ENCODE measurements around the gene FUT1.
"Not testable (repeated sequence)": the region's sequence is repeated elsewhere in the genome, so short reads cannot be mapped to it uniquely, and the experiment has no call there.

The FUT1 gene

DNA sequence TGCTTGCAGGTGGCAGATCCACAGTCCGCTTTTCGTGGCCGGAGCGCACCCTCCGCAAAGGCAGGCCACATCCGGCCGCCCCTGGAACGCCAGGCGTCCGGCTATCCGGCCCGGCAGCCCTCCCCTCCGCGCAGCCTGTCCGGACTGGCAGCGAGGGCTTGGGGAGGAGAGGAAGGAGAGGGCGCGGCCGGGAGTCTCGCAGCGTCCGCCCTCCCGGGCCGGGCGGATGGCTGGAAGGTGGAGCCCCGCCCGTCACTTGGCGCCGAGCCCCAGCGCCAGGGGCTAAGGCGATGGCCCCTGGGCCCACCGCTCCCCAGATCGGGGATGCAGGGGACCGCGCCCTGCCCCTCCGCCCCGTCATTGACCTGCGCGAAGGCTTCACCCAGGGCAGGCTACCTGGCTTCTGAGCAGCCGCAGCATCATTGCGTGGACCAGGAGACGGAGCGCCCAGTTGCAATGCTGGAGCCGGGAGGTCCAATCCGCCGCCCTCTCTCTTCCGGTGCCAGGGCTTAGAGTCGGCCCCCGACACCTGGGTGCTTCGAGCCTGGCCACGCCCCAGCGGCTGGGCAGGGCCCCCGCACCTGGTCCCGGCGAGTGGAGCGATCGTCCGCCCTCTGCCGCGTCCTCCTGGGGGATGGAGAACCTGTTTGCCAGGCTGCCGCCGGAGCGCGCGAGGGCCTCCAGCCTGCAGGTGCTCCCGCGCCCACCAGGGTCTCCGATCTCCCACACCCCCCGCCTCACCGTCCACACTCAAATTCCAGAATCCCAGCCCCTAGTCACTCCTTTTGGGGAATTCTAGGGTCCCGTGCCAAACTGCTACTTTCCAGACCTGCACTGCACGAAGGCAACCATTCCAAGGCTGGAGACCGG, at the start of gene FUT1:
FUT1 (minus strand) TSS at position 146 of the 870 bp plus-strand sequence. CDS start 1,360 bp downstream, outside the sequence.
- no peak for DNase-seq (ENCODE audit: low spot score)

DNA sequence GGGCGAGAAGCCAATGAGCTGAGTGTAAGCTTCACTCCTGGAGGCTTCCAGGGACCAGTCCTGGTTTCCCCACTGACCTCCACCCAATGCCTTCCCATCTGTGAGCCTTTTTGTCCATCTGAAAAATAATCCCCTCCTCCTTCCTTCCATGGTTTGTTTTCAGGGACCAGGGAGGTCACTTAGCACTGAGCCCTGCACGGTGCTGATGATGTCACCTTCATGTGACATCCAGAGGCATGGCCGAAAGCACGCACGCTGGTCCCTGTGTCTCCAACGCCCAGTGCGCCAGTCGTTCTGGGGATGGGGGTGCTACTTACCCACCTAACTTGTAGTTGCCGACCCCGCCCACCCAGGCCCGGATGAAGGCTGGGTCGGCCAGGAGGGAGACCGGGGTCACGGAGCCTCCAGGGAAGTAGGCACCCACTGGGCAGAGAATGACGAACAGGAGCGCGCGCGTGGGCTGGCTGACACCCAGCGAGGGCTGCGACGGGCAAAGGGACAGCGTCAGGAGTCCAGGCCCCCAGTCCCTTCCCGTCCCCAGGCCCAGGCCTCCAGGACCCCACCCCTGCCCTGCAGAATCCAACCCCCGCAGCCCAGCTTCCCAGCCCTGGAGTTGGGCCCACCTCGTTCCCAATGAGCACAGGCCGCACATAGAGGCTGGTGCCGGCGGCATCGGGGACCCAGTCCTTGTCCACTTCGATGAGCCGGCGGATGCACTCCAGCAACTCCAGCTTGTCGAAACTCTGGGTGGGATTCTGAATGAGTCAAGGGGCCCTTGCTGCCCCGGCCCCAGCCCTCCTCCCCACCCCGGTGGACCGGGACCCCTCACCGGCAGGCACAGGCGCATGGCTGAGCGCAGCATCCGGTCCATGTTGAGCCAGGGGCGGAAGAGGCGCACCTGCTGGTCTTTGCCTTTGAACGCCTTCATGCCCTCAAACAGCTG, 47.2 kb upstream of the FUT1 start:
- DNase-seq (ENCODE audit: low spot score): no peak

DNA sequence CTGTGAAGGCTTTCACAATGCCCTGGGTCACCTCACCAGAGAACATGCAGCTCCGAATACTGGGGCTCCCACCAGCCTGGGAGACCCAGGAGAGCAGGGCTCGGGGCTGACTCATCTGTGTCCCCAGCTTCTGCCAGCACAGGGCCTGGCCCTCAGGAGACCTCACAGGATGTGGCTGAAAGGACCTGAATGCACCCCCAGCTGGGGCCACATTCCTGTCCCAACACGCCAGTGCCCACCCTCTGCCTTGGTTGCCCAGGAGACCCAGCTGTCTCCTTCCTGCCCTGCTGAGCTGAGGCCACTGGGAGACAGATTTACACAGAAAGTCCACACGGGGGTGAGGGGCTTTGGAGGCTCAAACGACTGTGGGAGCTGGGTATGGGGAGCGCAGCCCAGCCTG, 46.5 kb upstream of the FUT1 start:
- no peak for DNase-seq (ENCODE audit: low spot score)

- no peak for DNase-seq (ENCODE audit: low spot score)
Observed at GRCh38 chr19:48797103-48797502, 44.7 kb upstream of the FUT1 start.

- DNase-seq (ENCODE audit: low spot score): no peak
Observed at GRCh38 chr19:48796298-48797083, 44.0 kb upstream of the FUT1 start.

DNA sequence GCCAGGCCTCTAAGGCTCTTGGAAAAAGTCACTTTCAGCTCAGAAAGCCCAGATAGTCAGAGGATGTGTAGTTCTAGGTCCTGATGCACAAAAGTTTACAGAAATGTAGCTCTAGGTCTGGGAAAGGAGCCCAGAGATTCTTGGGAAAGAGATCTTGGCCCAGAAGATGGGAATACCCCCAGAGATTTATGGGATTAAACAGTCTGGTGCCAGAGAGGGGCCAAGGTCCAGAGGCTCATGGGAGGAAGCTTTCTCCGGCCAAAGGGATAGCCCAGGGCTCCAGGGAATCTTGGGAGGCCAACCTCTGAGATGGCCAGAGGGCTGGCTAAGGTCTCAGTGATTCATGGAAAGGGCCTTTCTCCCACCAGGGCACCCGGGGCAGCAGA, 43.2 kb upstream of the FUT1 start:
- DNase-seq (ENCODE audit: low spot score): no peak

GRCh38 chr19:48795055-48795684, 42.7 kb upstream of the FUT1 start:
- DNase-seq (ENCODE audit: low spot score): peak; percentile 95

GRCh38 chr19:48794291-48794690, 41.9 kb upstream of the FUT1 start:
- DNase-seq (ENCODE audit: low spot score): no peak

GRCh38 chr19:48793271-48793670, 40.8 kb upstream of the FUT1 start:
- DNase-seq (ENCODE audit: low spot score): no peak

- not testable (repeated sequence) for DNase-seq (ENCODE audit: low spot score)
Observed at GRCh38 chr19:48787331-48787730, 34.9 kb upstream of the FUT1 start.

DNA sequence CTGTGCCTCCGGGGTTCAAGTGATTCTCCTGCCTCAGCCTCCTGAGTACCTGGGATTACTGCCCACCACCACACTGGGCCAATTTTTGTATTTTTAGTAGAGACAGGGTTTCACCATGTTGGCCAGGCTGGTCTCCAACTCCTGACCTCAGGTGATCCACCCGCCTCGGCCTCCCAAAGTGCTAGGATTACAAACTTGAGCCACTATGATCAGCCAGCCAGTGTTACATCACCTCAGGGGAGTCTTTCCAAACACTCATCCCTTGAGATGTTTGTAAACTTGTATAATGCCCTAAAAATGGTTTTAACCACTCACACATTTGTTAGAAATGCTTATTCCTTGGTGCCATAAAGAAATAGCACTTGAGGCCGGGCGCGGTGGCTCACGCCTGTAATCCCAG, 34.0 kb upstream of the FUT1 start:
- DNase-seq (ENCODE audit: low spot score): not testable (repeated sequence)

- DNase-seq (ENCODE audit: low spot score): no peak
Observed at GRCh38 chr19:48784527-48784926, 32.1 kb upstream of the FUT1 start.

DNA sequence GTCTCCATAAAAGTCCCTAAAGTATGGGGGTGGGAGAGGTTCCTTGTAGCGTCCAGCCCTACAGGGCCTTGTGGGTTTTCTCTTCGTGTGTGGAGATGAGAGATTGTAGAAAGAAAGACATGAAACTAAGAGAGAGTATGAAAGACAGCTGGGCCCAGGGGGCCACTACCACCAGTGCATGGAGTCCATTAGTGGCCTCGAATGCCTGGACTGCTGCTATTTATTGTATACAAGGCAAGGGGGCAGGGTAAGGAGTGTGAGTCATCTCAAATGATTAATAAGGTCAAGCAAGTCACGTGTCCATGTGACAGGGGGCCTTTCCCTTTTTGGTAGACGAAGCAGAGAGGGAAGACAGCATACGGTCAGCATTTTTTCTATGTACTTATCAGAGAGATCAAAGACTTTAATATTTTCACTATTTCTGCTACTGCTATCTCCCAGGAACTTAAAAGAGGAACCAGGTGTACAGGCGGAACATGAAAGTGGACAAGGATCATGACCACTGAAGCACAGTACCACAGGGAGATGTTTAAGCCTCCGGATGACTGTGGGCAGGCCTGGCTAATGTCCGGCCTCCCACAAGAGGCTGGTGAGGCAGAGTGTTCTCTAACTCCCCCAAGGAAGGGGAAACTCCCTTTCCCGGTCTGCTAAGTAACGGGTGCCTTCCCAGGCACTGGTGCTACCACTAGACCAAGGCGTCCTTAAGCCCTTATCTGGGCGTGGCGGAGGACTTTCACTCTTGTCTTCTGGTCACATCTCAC, 28.4 kb upstream of the FUT1 start:
- peak; percentile 22 for DNase-seq (ENCODE audit: low spot score)

DNA sequence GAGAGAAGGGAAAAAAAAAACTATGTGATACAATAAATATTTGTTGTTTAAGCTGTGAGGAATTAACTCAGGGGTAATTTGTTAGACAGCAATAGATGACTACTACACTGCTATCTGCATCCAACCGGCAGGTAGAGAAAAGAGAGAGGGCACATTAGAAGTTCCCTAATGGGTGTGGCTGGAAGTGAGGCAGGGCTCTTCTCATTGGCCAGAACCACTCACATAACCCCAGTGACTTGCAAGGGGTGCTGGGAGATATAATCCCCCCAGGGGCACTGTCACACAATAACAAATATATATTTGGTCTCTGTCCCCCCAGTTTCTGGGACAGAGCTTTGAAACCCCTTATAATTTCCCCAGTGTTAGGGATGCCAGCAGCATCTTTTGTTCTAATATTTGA, 27.2 kb upstream of the FUT1 start:
- no peak for DNase-seq (ENCODE audit: low spot score)

DNA sequence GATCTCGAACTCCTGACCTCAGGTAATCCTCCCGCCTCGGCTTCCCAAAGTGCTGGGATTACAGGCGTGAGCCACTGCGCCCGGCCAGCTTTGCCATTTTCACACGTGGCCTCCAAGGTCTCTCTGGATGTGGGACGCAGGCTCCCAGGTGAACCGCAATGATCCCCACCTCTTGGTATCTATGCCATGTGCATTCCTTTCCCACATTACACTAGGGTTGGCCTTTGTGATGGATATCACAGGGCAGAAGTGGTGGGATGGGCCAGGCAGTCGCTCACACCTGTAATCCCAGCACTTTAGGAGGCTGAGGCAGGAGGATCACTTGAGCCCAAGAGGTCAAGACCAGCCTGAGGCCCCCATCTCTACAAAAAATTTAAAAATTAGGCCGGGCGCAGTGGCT, 25.3 kb upstream of the FUT1 start:
- no peak for DNase-seq (ENCODE audit: low spot score)

GRCh38 chr19:48777139-48777538, 24.7 kb upstream of the FUT1 start:
- no peak for DNase-seq (ENCODE audit: low spot score)

- no peak for DNase-seq (ENCODE audit: low spot score)
Observed at GRCh38 chr19:48772503-48772953, 20.1 kb upstream of the FUT1 start.

DNA sequence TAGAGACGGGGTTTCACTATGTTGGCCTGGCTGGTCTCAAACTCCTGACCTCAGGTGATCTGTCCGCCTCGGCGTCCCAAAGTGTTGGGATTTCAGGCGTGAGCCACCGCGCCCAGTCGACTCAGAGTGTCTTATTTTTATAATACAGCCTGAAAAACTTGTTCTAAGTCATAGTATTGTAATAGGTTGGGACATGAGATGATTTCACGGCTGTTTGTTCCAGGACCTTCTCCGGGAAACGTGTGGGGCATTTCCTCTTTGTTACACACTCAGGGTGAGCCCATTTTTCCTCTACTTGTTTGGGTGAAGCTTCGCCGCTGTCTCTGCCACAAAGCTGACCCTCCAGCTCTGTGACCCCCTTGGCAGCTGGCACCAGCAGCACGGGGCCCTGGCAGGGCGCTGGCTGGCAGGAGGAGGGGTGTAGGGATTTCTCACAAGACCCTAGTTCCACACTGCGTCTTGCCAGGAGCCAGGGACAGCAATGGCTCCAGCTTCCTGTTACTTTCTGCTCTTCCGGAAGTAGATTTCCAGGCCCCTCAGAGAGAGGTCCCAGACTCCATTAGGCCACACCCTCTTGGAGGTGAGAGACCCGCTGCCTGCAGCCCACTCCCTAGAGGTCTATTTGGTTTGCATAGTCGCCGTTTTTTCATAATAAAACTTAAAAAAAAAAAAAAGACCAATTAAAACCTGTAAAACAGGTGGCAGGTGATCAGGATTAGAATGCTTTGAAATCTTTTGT, 18.5 kb upstream of the FUT1 start:
- no peak for DNase-seq (ENCODE audit: low spot score)

DNA sequence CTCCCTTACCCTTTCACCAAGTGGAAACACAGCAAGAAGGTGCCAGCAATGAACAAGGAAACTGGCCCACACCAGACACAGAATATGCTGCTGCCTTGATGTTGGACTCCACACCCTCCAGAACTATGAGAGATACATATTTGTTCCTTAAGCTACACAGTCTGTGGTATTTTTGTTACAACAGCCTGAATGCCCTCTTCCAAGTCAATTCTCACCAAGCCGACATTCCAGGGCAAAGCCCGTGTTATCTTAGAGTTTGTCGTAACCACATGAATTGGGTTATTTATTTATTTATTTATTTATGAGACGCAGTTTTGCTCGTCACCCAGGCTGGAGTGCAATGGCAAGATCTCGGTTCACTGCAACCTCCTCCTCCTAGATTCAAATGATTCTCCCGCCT, 17.8 kb upstream of the FUT1 start:
- DNase-seq (ENCODE audit: low spot score): no peak
